Measurements from ENCODE around the gene C12orf57.
A peak's percentile ranks its signal among the peaks of the same experiment; 100 is the strongest.

The C12orf57 gene

DNA sequence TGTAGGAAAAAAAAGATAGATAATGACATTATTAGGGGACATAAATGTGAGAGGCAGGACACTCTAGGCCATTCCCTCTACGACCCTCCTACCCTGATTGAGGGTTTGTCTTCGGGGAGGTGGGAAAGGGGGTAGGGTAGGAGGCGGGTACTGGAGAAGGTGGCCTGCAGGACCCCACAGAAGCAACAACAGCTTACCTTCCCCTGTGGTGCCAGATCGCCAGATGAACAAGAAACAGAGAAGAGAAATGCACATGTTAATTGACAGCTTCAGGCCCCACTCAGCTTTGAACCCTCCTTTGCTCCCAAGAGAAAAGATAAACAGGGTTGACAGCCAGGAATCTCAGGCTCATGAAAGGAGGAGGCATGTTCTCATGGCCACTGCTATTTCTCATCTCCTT lies 21.9 kb downstream of the C12orf57 start:
- TF ChIP-seq CTCF (IDR thresholded peaks at IDR 0.05; ENCODE audit: low read depth, low read length): no peak
- in situ Hi-C loops (cut with HindIII; ENCODE audit: low sequenced_read_pairs): no loop called here
- no peak overlapping the region for H3K4me3 ChIP-seq (ENCODE audit: low read depth, low read length)
- DNase-seq (ENCODE audit: low read depth, low spot score): no peak

DNA sequence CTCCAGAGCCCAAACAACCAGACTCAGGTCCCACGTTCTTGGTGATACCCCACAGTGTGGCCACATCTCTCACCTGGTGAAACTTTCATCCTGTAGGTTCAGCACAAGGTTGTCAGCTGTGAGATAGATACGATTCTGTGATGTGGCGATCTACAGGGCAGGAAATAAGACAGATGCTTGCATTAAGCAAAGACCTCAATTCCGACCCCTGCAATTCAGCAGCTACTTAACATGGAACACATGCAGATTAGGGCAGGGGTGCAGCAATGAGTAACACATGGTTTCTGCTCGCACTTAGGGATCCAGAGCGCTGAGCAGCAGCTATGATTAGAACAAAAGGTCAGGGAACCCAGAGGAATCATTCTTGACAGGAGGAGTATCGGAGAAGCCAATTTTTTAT lies 22.5 kb downstream of the C12orf57 start:
- in situ Hi-C loops (cut with HindIII; ENCODE audit: low sequenced_read_pairs): no loop called here
- DNase-seq (ENCODE audit: low read depth, low spot score): no peak
- TF ChIP-seq CTCF (IDR thresholded peaks at IDR 0.05; ENCODE audit: low read depth, low read length): no peak

DNA sequence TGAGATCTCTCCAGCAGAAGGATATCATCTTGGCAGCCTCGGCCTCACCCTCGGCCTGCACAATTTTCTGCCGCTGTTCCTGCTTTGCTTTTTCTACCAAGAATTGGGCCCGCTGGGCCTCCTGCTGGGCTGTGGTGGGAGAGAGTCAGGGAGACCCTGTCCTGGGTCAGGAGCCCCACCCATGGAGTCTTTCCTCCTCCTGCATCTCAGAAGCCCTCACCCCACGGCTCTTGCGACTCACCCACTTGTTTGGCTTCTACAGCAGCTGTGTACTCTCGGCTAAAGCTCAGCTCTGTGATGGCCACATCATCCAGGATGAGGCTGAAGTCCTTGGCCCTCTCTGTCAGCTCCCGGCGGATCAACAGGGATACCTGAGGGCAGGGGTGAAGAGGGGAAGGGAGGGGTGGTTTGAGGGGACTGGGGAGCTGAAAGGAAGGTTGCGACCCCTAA lies 23.9 kb downstream of the C12orf57 start:
- no peak for DNase-seq (ENCODE audit: low read depth, low spot score)
- no peak for TF ChIP-seq CTCF (IDR thresholded peaks at IDR 0.05; ENCODE audit: low read depth, low read length)
- no peak overlapping the region for H3K4me3 ChIP-seq (ENCODE audit: low read depth, low read length)
- in situ Hi-C loops (cut with HindIII; ENCODE audit: low sequenced_read_pairs): no loop called here

More for the DNA sequence above, 22.5 kb downstream of the C12orf57 start:
- H3K4me3 ChIP-seq (ENCODE audit: low read depth, low read length): no peak overlapping the region

DNA sequence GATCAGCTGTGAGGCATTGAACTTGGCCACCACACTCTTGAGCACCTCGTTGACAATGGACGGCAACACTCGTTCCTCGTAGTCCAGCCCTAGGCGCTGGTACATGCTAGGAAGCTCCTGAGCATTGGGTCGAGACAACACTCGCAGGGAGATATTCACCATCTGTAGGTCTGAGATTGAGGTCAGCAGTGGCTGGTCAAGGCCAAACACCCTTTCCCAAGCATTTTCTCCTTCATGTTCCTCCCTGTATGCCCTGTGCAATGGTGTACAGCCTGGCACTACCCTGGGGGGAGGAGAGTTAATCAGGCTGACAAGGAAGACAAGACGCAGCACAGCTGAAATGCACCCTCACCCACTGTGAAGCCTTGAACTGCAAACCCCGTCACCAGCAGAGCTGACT lies 24.6 kb downstream of the C12orf57 start:
- no peak for DNase-seq (ENCODE audit: low read depth, low spot score)
- TF ChIP-seq CTCF (IDR thresholded peaks at IDR 0.05; ENCODE audit: low read depth, low read length): no peak
- in situ Hi-C loops (cut with HindIII; ENCODE audit: low sequenced_read_pairs): no loop called here
- no peak overlapping the region for H3K4me3 ChIP-seq (ENCODE audit: low read depth, low read length)

DNA sequence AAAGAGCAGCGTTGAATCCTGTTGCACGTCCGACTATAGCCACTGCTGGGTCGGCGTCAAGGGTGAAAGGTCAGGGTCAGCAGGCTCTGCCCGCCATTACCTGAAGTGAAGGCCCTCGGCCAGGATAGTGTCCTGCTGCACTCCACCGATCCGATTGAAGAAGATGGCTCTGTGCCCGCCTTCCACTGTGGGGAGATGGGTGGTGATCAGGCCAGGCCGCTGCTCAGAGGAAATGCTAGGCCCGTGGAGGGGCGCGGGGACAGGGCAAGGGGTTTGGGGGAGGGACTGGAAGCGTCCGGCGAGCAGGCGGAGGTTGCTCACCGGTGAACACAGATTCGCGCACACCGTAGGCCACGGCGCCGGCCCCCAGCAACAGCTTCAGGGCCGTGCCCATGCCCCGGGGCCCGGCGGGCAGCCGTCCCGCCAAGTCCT lies 26.3 kb downstream of the C12orf57 start:
- in situ Hi-C loops (cut with HindIII; ENCODE audit: low sequenced_read_pairs): no loop called here

DNA sequence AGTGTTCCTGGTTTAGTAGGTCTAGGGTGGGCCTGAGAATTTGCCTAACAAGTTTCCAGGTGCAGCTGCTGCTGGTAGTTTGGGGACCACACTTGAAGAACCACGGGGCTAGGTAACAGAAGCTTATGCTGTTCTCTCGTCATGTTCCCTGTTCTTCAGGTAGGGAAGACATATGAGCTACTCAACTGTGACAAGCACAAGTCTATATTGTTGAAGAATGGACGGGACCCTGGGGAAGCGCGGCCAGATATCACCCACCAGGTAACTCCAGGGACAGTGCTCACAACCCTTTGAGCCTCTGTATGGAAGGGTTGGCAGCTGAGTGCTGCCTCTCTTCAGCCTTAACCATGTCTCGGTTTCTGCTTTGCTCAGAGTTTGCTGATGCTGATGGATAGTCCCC lies 30.4 kb downstream of the C12orf57 start:
- in situ Hi-C loops (cut with HindIII; ENCODE audit: low sequenced_read_pairs): no loop called here
- H3K4me3 ChIP-seq (ENCODE audit: low read depth, low read length): no peak overlapping the region
- no peak for DNase-seq (ENCODE audit: low read depth, low spot score)
- no peak for TF ChIP-seq CTCF (IDR thresholded peaks at IDR 0.05; ENCODE audit: low read depth, low read length)

More for the DNA sequence above, 26.3 kb downstream of the C12orf57 start:
- no peak for DNase-seq (ENCODE audit: low read depth, low spot score)
- no peak for TF ChIP-seq CTCF (IDR thresholded peaks at IDR 0.05; ENCODE audit: low read depth, low read length)
- peak overlapping the region; percentile 85 for H3K4me3 ChIP-seq (ENCODE audit: low read depth, low read length)

All from astrocyte of the spinal cord (primary cell).